IMR-90 (cell line): ENCODE data around the gene CCNB1. TPM values are rescaled to one million over a fixed set of nuclear protein-coding genes. Genes with fewer than 3 reads are reported as not detected.
"Not testable (repeated sequence)": the region's sequence is repeated elsewhere in the genome, so short reads cannot be mapped to it uniquely, and the experiment has no call there.

Source experiments
- ATAC-seq: fragments of 200-7000 bp; cut with Tn5 transposase; 2 replicates; pipeline ENCODE4 v1.9.1; 2020; ENCODE audit warnings: low read depth, mild to moderate bottlenecking, moderate library complexity
- BruUV-seq: library from RNA; stranded (reverse); fragments of 400-500 nt; replicated peaks from 2 replicates; lab custom pipeline; 2021; lab: Mats Ljungman, UMichigan
- CTCF ChIA-PET: fragments of 300-600 bp; formaldehyde crosslinking; extraction: SDS; loops from one replicate; lab custom pipeline; 2021; ENCODE audit warnings: antibody characterized with exemption; lab: Yijun Ruan, JAX
- POLR2A ChIA-PET: fragments of 300-600 bp; sonication (Branson Sonifier 250); formaldehyde crosslinking; loops from one replicate; lab custom pipeline; 2022; ENCODE audit warnings: antibody characterized with exemption; ENCODE audit not compliant: unreplicated experiment; lab: Charles Lee
- DNase-seq: peaks from one replicate; pipeline ENCODE4 v3.0.0; 2013
- H2AFZ ChIP-seq: replicated peaks from 2 replicates; pipeline ENCODE3; 2013; ENCODE audit warnings: low read length, mild to moderate bottlenecking; ENCODE audit not compliant: poor library complexity
- H2AK5ac ChIP-seq: 2 replicates; pipeline ENCODE4 v1.6.1; 2013; ENCODE audit warnings: low read depth, low read length, inconsistent platforms
- H2AK9ac ChIP-seq: replicated peaks from 2 replicates; pipeline ENCODE3; 2013; ENCODE audit warnings: mild to moderate bottlenecking, low read depth, low read length, moderate library complexity; ENCODE audit not compliant: poor library complexity
- H2BK120ac ChIP-seq: 2 replicates; pipeline ENCODE4 v1.6.1; 2013; ENCODE audit warnings: low read depth, low read length, inconsistent platforms
- H2BK15ac ChIP-seq: 3 replicates; pipeline ENCODE4 v1.6.1; 2013; ENCODE audit warnings: low read depth, low read length, inconsistent platforms
- H2BK20ac ChIP-seq: 2 replicates; pipeline ENCODE4 v1.6.1; 2013; ENCODE audit warnings: low read depth, mild to moderate bottlenecking, inconsistent platforms, low read length, moderate library complexity
- H2BK5ac ChIP-seq: 2 replicates; pipeline ENCODE4 v1.6.1; 2013; ENCODE audit warnings: mild to moderate bottlenecking, low read depth, low read length, inconsistent platforms; ENCODE audit not compliant: poor library complexity, severe bottlenecking
- H3K14ac ChIP-seq: replicated peaks from 2 replicates; pipeline ENCODE4 v1.6.1; 2013; ENCODE audit warnings: low read depth, low read length, inconsistent platforms
- H3K18ac ChIP-seq: 2 replicates; pipeline ENCODE4 v1.6.1; 2013; ENCODE audit warnings: low read depth, low read length, control low read depth
- H3K23ac ChIP-seq: 2 replicates; pipeline ENCODE4 v1.6.1; 2013; ENCODE audit warnings: low read depth, low read length, inconsistent platforms
- H3K27ac ChIP-seq: 2 replicates; pipeline ENCODE4 v1.5.1; 2013; ENCODE audit warnings: mild to moderate bottlenecking, control low read depth, low read length; ENCODE audit not compliant: insufficient read depth
- H3K27me3 ChIP-seq: 2 replicates; pipeline ENCODE4 v1.6.1; 2013; ENCODE audit warnings: low read length; ENCODE audit not compliant: control insufficient read depth, insufficient read depth
- H3K36me3 ChIP-seq: 2 replicates; pipeline ENCODE4 v1.6.1; 2013; ENCODE audit warnings: low read length, mixed read lengths; ENCODE audit not compliant: control insufficient read depth, insufficient read depth
- H3K4ac ChIP-seq: 2 replicates; pipeline ENCODE4 v1.6.1; 2013; ENCODE audit warnings: low read depth, low read length, inconsistent platforms
- H3K4me1 ChIP-seq: 2 replicates; pipeline ENCODE4 v1.6.1; 2013; ENCODE audit warnings: low read length, mixed read lengths; ENCODE audit not compliant: control insufficient read depth, insufficient read depth
- H3K4me2 ChIP-seq: 2 replicates; pipeline ENCODE4 v1.6.1; 2013; ENCODE audit warnings: low read depth, mild to moderate bottlenecking, control low read depth, low read length, moderate library complexity
- H3K4me3 ChIP-seq: 2 replicates; pipeline ENCODE4 v1.5.1; 2013; ENCODE audit warnings: low read depth, mild to moderate bottlenecking, control low read depth, low read length, moderate library complexity; ENCODE audit not compliant: insufficient read depth
- H3K56ac ChIP-seq: 2 replicates; pipeline ENCODE4 v1.6.1; 2013; ENCODE audit warnings: low read length, inconsistent platforms; ENCODE audit not compliant: insufficient read depth; ENCODE audit errors: extremely low read depth
- H3K79me1 ChIP-seq, 2 experiments: 2 replicates each; pipeline ENCODE4 v1.6.1; 2013; ENCODE audit warnings: low read length in 2 of 2, inconsistent platforms in 1 of 2, low read depth in 1 of 2
- H3K9ac ChIP-seq: 2 replicates; pipeline ENCODE4 v1.6.1; 2013; ENCODE audit warnings: low read depth, low read length, control low read depth
- H3K9me1 ChIP-seq: 2 replicates; pipeline ENCODE4 v1.6.1; 2013; ENCODE audit warnings: low read length, inconsistent platforms; ENCODE audit not compliant: insufficient read depth
- H3K9me3 ChIP-seq: 2 replicates; pipeline ENCODE4 v1.6.1; 2013; ENCODE audit warnings: low read length; ENCODE audit not compliant: control insufficient read depth, insufficient read depth
- H4K20me1 ChIP-seq: 2 replicates; pipeline ENCODE4 v1.6.1; 2013; ENCODE audit warnings: low read length, inconsistent platforms; ENCODE audit not compliant: insufficient read depth
- H4K5ac ChIP-seq: 2 replicates; pipeline ENCODE4 v1.6.1; 2013; ENCODE audit warnings: mild to moderate bottlenecking, low read depth, low read length, control low read depth
- H4K8ac ChIP-seq, 2 experiments: 2 replicates each; pipeline ENCODE4 v1.6.1; 2013; ENCODE audit warnings: low read depth in 2 of 2, low read length in 2 of 2, control low read depth in 1 of 2, inconsistent platforms in 1 of 2
- H4K91ac ChIP-seq: 2 replicates; pipeline ENCODE4 v1.6.1; 2013; ENCODE audit warnings: low read depth, low read length, inconsistent platforms; ENCODE audit not compliant: insufficient read depth
- MAFK ChIP-seq: IDR thresholded peaks from 2 replicates; pipeline ENCODE4 v1.6.1; 2012; ENCODE audit warnings: low read depth, low read length, improper control_type of control experiment
- WGBS, 2 experiments: methylation state at CpG; one replicate each; pipeline versions ENCODE4 v1.1.5 to v1.1.7; 2013; ENCODE audit warnings: missing lambda C conversion rate in 2 of 2; ENCODE audit not compliant: insufficient read length in 1 of 2; ENCODE audit errors: extremely low coverage in 2 of 2; 5-methylcytosine and 5-hydroxymethylcytosine counted together
- dilution Hi-C: fragments of 300-500 bp; cut with HindIII; formaldehyde crosslinking; loops from one replicate; pipeline ENCODE4 v1.14.3; 2018; ENCODE audit warnings: low sequenced_read_pairs; ENCODE audit not compliant: unreplicated experiment
- in situ Hi-C: fragments of 300-500 bp; cut with MboI; formaldehyde crosslinking; loops from 3 replicates; pipeline ENCODE4 v1.14.3; 2019; ENCODE audit warnings: low sequenced_read_pairs, inconsistent platforms, mixed read lengths
- intact Hi-C: fragments of 100-400 bp; cut with micrococcal nuclease; formaldehyde crosslinking; loops from 2 replicates; pipeline ENCODE4 v1.10.0; 2022
- polyA plus RNA-seq, 3 experiments: library from polyadenylated mRNA; depleted of rRNA; stranded (reverse); fragments of >200 nt; gene quantifications; 2 replicates each; pipeline ENCODE4 v1.2.3, GENCODE V29; 2012; ENCODE audit warnings: low replicate concordance in 1 of 3
- total RNA-seq: library from RNA; depleted of rRNA; stranded (reverse); fragments of >200 nt; gene quantifications from 2 replicates; pipeline ENCODE4 v1.2.3, GENCODE V29; 2012

Gene CCNB1
- total and polyA plus RNA-seq, 2 of the 4 experiments (the other 2 are of a cell fraction), result 83.3 to 160 TPM

DNA sequence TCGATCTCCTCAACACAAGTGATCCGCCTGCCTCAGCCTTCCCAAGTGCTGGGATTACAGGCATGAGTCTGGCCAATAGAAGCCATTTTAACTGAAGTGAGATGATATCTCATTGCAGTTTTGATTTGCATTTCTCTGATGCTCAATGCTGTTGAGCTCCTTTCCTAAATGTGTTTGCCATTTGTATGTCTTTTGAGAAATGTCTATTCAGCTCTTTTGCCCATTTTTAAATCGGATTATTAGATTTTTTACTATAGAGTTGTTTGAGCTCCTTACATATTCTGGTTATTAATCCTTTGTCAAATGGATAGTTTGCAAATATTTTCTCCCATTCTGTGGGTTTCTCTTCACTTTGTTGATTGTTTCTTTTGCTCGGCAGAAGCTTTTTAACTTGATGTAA, 26.7 kb upstream of the CCNB1 start:
- dilution Hi-C loops, H2AFZ ChIP-seq, H2BK15ac ChIP-seq, H3K79me1 ChIP-seq, H2AK9ac ChIP-seq, H2AK5ac ChIP-seq, H3K4ac ChIP-seq, BruUV-seq, ATAC-seq, intact Hi-C loops, DNase-seq, in situ Hi-C loops, H3K9me3 ChIP-seq, H3K9me1 ChIP-seq, H4K91ac ChIP-seq, H3K4me3 ChIP-seq, H2BK120ac ChIP-seq, H3K14ac ChIP-seq, H3K27me3 ChIP-seq, H2BK20ac ChIP-seq, H4K5ac ChIP-seq, H3K36me3 ChIP-seq, H4K20me1 ChIP-seq, H3K27ac ChIP-seq, H4K8ac ChIP-seq, H3K56ac ChIP-seq, H3K23ac ChIP-seq, H3K18ac ChIP-seq, H3K9ac ChIP-seq, POLR2A ChIA-PET, H2BK5ac ChIP-seq, H3K4me2 ChIP-seq, H3K4me1 ChIP-seq: not testable (repeated sequence)
- WGBS, 2 experiments, result no CpG with 5 or more reads among the region's 4 CpGs
- TF ChIP-seq MAFK, result peak; percentile 60
- CTCF ChIA-PET, result interaction anchor here (0.6 to 0.9 kb wide), 2 partner anchors 21 to 194 kb away, joined by 3 to 7 read pairs; no protein-coding TSS in a partner anchor
